Stimulated activated effector memory CD8-positive, alpha-beta T cell treated with anti-CD3 and anti-CD28 coated beads, Interleukin-12 subunit alpha, Interleukin-12 subunit beta, amount 100 ng/mL, for 72 hours (primary cell): ENCODE data around the gene OSBPL2.

ENCODE experiments used
- ATAC-seq: fragments of 150-1000 bp; cut with Tn5 transposase; 2 replicates; pipeline ENCODE4 v1.10.0; 2021
- DNase-seq, 2 donors: peaks; one replicate each; pipeline ENCODE4 v3.0.0; 2021 to 2022; ENCODE audit warnings: low spot score in 2 of 2
- H3K27ac Mint-ChIP-seq: one replicate; pipeline ENCODE4 v1.8.0; 2022; ENCODE audit warnings: mild to moderate bottlenecking, mixed read lengths
- H3K36me3 Mint-ChIP-seq: one replicate; pipeline ENCODE4 v1.8.0; 2022; ENCODE audit warnings: mild to moderate bottlenecking, mixed read lengths
- H3K4me1 Mint-ChIP-seq: one replicate; pipeline ENCODE4 v1.8.0; 2022; ENCODE audit warnings: mixed read lengths
- H3K4me3 Mint-ChIP-seq: one replicate; pipeline ENCODE4 v1.8.0; 2022; ENCODE audit warnings: mild to moderate bottlenecking, mixed read lengths
- H3K9me3 Mint-ChIP-seq: one replicate; pipeline ENCODE4 v1.8.0; 2022; ENCODE audit warnings: mixed read lengths

Gene OSBPL2

GRCh38 chr20:62307226-62308101 lies 69.1 kb downstream of the OSBPL2 start:
- peaks cover 61% of the 10 kb centered on the region for H3K36me3 Mint-ChIP-seq
- ATAC-seq (no peak), DNase-seq (no peak)
- peaks cover 25% of the 10 kb centered on the region for H3K4me1 Mint-ChIP-seq
- no peak overlapping the region for H3K27ac Mint-ChIP-seq
- H3K9me3 Mint-ChIP-seq: no peaks in the 10 kb centered on the region
- no peak overlapping the region for H3K4me3 Mint-ChIP-seq

- ATAC-seq (no peak), DNase-seq (no peak)
- peaks cover 25% of the 10 kb centered on the region for H3K4me1 Mint-ChIP-seq
- no peaks in the 10 kb centered on the region for H3K9me3 Mint-ChIP-seq
- H3K36me3 Mint-ChIP-seq: peaks cover 57% of the 10 kb centered on the region
- no peak overlapping the region for H3K4me3 Mint-ChIP-seq
- H3K27ac Mint-ChIP-seq: no peak overlapping the region
These were observed 69.9 kb downstream of the OSBPL2 start for GRCh38 chr20:62308102-62308822.

- H3K27ac Mint-ChIP-seq: no peak overlapping the region
These were observed 71.0 kb downstream of the OSBPL2 start for GRCh38 chr20:62309198-62309944.

GRCh38 chr20:62309947-62310756 lies 71.8 kb downstream of the OSBPL2 start:
- DNase-seq (no peak), ATAC-seq (no peak)
- Mint-ChIP-seq H3K4me3 (no peak overlapping the region), H3K4me1 (peaks cover 11% of the 10 kb centered on the region), H3K27ac (no peak overlapping the region), H3K36me3 (peaks cover 38% of the 10 kb centered on the region), H3K9me3 (no peaks in the 10 kb centered on the region)

More at GRCh38 chr20:62309198-62309944, 71.0 kb downstream of the OSBPL2 start:
- ATAC-seq: no peak
- Mint-ChIP-seq H3K9me3 (no peaks in the 10 kb centered on the region), H3K4me3 (no peak overlapping the region), H3K36me3 (peaks cover 46% of the 10 kb centered on the region), H3K4me1 (peaks cover 16% of the 10 kb centered on the region)
- no peak for DNase-seq

- Mint-ChIP-seq H3K36me3 (peaks cover 32% of the 10 kb centered on the region), H3K9me3 (no peaks in the 10 kb centered on the region), H3K4me1 (peaks cover 11% of the 10 kb centered on the region), H3K4me3 (no peak overlapping the region), H3K27ac (no peak overlapping the region)
- DNase-seq (no peak), ATAC-seq (no peak)
These were observed 72.4 kb downstream of the OSBPL2 start for GRCh38 chr20:62310757-62311121.

GRCh38 chr20:62311150-62311549 lies 72.8 kb downstream of the OSBPL2 start:
- Mint-ChIP-seq H3K9me3 (no peaks in the 10 kb centered on the region), H3K4me1 (peaks cover 8% of the 10 kb centered on the region), H3K27ac (no peak overlapping the region), H3K36me3 (peaks cover 28% of the 10 kb centered on the region), H3K4me3 (no peak overlapping the region)
- ATAC-seq (no peak), DNase-seq (no peak)

GRCh38 chr20:62311832-62312661 lies 73.7 kb downstream of the OSBPL2 start:
- Mint-ChIP-seq H3K27ac (no peak overlapping the region), H3K9me3 (no peaks in the 10 kb centered on the region), H3K36me3 (peaks cover 20% of the 10 kb centered on the region), H3K4me3 (no peak overlapping the region), H3K4me1 (peaks cover 8% of the 10 kb centered on the region)
- DNase-seq: no peak
- no peak for ATAC-seq

GRCh38 chr20:62312662-62312977 lies 74.3 kb downstream of the OSBPL2 start:
- Mint-ChIP-seq H3K4me3 (no peak overlapping the region), H3K9me3 (no peaks in the 10 kb centered on the region), H3K4me1 (peaks cover 8% of the 10 kb centered on the region), H3K27ac (no peak overlapping the region), H3K36me3 (peaks cover 18% of the 10 kb centered on the region)
- ATAC-seq: no peak
- DNase-seq: no peak

- peaks cover 16% of the 10 kb centered on the region for H3K36me3 Mint-ChIP-seq
- no peak overlapping the region for H3K27ac Mint-ChIP-seq
- no peak overlapping the region for H3K4me3 Mint-ChIP-seq
- no peaks in the 10 kb centered on the region for H3K9me3 Mint-ChIP-seq
- peaks cover 8% of the 10 kb centered on the region for H3K4me1 Mint-ChIP-seq
- DNase-seq (no peak), ATAC-seq (no peak)
These were observed 74.7 kb downstream of the OSBPL2 start for GRCh38 chr20:62313021-62313420.

- ATAC-seq: no peak
- no peak overlapping the region for H3K27ac Mint-ChIP-seq
- H3K4me3 Mint-ChIP-seq: no peak overlapping the region
- H3K36me3 Mint-ChIP-seq: peaks cover 10% of the 10 kb centered on the region
- H3K9me3 Mint-ChIP-seq: no peaks in the 10 kb centered on the region
- peaks cover 8% of the 10 kb centered on the region for H3K4me1 Mint-ChIP-seq
- no peak for DNase-seq
These were observed 75.4 kb downstream of the OSBPL2 start for GRCh38 chr20:62313460-62314338.

GRCh38 chr20:62314339-62314638 lies 76.0 kb downstream of the OSBPL2 start:
- no peak overlapping the region for H3K27ac Mint-ChIP-seq
- H3K4me1 Mint-ChIP-seq: peaks cover 8% of the 10 kb centered on the region
- ATAC-seq (peak; percentile 3), DNase-seq (no peak)
- peaks cover 6% of the 10 kb centered on the region for H3K36me3 Mint-ChIP-seq
- H3K4me3 Mint-ChIP-seq: no peak overlapping the region
- H3K9me3 Mint-ChIP-seq: no peaks in the 10 kb centered on the region

- no peak for DNase-seq
- ATAC-seq: no peak
- H3K9me3 Mint-ChIP-seq: no peaks in the 10 kb centered on the region
- H3K27ac Mint-ChIP-seq: no peak overlapping the region
- peaks cover 8% of the 10 kb centered on the region for H3K4me1 Mint-ChIP-seq
- H3K36me3 Mint-ChIP-seq: peaks cover 6% of the 10 kb centered on the region
- H3K4me3 Mint-ChIP-seq: no peak overlapping the region
These were observed 76.5 kb downstream of the OSBPL2 start for GRCh38 chr20:62314711-62315302.

- H3K27ac Mint-ChIP-seq: no peak overlapping the region
- no peak for DNase-seq
- H3K36me3 Mint-ChIP-seq: peaks cover 6% of the 10 kb centered on the region
- no peak overlapping the region for H3K4me3 Mint-ChIP-seq
- no peak for ATAC-seq
- H3K9me3 Mint-ChIP-seq: no peaks in the 10 kb centered on the region
- peaks cover 11% of the 10 kb centered on the region for H3K4me1 Mint-ChIP-seq
These were observed 77.5 kb downstream of the OSBPL2 start for GRCh38 chr20:62315773-62316172.
